HG03457 (cell line): ENCODE results near the gene THAP9.
A peak's percentile ranks its signal among the peaks of the same experiment; 100 is the strongest.
"Not testable (repeated sequence)": the region's sequence is repeated elsewhere in the genome, so short reads cannot be mapped to it uniquely, and the experiment has no call there.

Source experiments
- ATAC-seq: cut with Tn5 transposase; IDR thresholded peaks from one replicate; pipeline ENCODE4 v1.9.1; 2021; ENCODE audit warnings: moderate number of reproducible peaks; ENCODE audit not compliant: unreplicated experiment

THAP9 gene

DNA sequence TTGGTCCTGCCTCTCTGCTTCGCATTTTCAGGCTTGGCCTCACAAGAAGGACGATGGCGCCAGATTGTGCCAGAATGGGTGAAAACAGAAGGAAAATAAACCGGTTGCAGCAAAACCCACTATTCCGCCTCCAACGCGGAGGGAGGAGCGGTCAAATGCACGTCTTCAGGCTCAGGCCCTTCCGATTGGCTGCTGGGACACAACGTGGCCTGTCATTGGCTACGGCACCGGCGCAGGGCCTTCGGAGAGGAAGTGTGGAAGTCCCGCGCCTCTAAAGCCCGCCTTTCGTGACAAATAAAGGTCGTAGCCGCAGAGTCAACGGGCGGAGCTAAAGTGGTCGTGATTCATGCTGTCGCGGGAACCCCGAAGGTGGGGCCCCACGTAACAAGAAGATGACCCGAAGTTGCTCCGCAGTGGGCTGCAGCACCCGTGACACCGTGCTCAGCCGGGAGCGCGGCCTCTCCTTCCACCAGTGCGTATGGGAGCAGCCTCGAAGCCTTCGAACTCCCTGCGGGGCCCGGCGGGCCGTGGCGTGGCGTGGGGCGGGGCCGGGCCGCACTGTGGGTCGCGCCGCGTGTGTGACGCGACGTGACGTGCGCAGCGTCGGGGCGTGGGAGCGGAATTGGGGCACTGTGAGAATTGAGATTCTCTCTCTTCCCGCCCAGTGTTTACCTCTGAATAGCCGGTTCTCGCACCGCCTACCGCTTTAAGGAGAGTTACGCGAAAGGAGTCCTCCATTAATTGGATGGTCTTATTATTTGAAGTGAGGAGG lies at the start of gene THAP9:
TSS of gene THAP9 (plus strand) at position 325 of the 772 bp plus-strand sequence. CDS start at position 393, 68 bp downstream.
- peak; percentile 83 for ATAC-seq

GRCh38 chr4:82851318-82851717 lies 49.2 kb upstream of the THAP9 start:
- ATAC-seq: no peak

- no peak for ATAC-seq
These were observed 48.4 kb upstream of the THAP9 start for GRCh38 chr4:82851885-82852750.

GRCh38 chr4:82852751-82853285 lies 47.7 kb upstream of the THAP9 start:
- no peak for ATAC-seq

- ATAC-seq: not testable (repeated sequence)
These were observed 40.0 kb upstream of the THAP9 start for GRCh38 chr4:82860487-82860886.

DNA sequence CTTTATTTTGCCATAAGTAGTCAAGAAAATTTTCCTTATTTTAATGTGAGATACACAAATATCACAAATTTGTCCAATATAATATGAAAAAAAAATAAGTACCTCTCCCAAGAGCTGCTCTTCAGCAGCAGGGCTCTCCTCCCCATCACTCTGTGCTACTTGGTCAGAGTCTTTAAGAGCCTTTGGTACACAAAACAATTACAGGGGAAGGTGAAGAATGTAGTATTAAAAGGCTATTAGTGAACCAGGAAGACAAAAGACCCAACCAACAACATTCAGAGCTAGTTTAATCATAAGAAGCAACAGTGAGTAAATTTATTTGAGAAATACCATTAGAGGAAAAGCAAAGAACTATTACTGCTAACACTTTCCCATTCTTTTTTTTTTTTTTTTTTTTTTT lies 39.0 kb upstream of the THAP9 start:
- no peak for ATAC-seq

- no peak for ATAC-seq
These were observed 36.1 kb upstream of the THAP9 start for GRCh38 chr4:82864336-82864979.

DNA sequence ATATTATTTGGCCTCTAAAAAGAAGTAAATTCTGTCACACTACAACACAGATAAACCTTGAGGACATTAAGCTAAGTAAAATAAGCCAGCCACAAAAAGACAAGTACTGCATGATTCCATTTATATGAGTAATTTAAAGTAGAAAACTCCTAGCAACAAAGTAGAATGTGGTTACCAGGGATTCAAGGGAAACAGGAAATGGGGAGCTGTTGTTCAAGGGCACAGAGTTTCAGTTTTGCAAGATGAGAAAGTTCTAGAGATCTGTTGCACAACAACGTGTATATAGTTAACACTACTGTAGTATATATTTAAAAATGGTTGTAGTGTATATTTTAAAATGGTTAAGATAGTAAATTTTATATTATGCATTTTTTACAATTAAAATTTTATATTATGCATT lies 34.9 kb upstream of the THAP9 start:
- no peak for ATAC-seq

GRCh38 chr4:82866033-82866432 lies 34.5 kb upstream of the THAP9 start:
- not testable (repeated sequence) for ATAC-seq

GRCh38 chr4:82866706-82867385 lies 33.7 kb upstream of the THAP9 start:
- no peak for ATAC-seq

- ATAC-seq: no peak
These were observed 32.0 kb upstream of the THAP9 start for GRCh38 chr4:82868572-82868971.

GRCh38 chr4:82885410-82885809 lies 15.1 kb upstream of the THAP9 start:
- ATAC-seq: no peak

DNA sequence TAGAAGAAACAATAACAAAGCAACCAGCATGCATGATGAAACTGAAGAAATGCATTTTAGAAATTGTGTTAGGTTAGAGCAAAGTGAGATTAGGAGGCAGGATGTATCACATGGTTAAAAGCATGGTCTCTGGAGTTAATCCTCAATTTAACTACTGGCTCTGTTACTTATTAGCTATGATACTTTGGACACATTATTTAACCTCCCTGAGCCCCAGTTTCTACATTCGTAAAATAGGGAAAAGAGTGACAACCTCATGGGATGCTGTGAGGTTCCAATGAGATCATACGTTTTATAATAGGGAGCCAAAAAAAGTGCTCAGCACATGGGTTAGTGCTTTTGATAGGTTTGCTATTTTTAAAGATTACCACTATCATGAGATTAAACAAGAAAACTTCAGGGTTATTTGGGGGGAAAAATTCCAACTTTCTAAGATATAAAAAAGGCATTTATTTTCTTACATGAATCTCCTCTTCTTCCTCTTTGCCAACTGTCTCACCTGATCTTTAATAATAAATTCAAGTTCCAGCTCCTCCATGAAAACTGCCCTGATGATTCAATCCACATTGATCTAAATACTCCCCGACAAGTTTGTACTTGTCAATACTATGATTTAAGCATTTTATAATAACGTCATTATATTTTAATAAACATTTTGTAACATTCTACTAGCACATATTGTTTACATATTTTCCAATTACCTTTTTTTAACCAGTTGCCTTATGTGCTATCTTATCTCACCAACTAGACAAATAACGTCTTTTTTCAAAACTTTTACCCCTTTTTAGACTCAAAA lies 14.2 kb upstream of the THAP9 start:
- no peak for ATAC-seq

GRCh38 chr4:82889287-82889686 lies 11.2 kb upstream of the THAP9 start:
- no peak for ATAC-seq

GRCh38 chr4:82890528-82890900 lies 10.0 kb upstream of the THAP9 start:
- ATAC-seq: no peak

GRCh38 chr4:82890901-82891706 lies 9.4 kb upstream of the THAP9 start, which contains the start of gene SEC31A:
TSS of gene SEC31A (minus strand) at chr4:82891153. CDS start at chr4:82881936, 9,217 bp downstream.
- ATAC-seq: peak; percentile 85

DNA sequence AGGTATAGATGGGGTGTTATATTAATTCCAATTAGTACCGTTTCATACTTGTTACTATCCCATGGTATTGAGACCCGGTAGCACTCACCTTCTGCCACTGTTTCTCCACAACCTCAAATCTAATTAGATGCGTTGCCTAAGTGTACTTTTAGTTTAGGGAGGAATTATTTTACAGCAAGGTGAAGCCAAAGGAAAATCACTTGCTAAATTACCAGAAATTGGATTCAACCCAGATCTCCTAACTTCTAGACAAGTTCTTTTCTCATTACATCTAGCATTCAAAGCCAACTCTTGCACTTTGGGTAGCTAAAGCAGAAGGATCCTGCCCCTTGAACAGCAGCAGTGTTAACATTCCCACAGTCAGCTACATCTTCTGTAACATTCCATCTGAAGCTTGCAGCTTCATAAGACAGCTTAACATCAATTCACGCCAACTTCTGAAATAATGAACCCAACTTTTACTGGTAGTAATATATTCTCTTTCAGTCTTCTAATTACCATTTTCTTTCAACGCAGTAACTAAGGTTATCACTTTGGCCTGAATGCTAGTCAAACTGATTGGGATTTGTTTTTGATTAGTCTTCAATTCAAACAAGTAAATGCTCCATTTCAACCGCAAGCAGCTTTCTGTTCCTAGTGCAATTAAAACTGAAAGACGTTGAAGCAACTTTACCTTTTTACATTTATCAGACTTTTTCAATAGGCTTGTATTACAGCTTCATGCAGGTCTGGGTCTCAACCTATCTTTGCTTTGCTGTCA lies 8.6 kb upstream of the THAP9 start:
- no peak for ATAC-seq

- no peak for ATAC-seq
These were observed 8.1 kb upstream of the THAP9 start for GRCh38 chr4:82892467-82892802.
